ENCODE data around the gene C7orf57. TPM values are rescaled to one million over a fixed set of nuclear protein-coding genes. Genes with fewer than 3 reads are reported as not detected.

The C7orf57 gene
- total RNA-seq, 1 experiment from 2014 or later: 0.90 TPM

DNA sequence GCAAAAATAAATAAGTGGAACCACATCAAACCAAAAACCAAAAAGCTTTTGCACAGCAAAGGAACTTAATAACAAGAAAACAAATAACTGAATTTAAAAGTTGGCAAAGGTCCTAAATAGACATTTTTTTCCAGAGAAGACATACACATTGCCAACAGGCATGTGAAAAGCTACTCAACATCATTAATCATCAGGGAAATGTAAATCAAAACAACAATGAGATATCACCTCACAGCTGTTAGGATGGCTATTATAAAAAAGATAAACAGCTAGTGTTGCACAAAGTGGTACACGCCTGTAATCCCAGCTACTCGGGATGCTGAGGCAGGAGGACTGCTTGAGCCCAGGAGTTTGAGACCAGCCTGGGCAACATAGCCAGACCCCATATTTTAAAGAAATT is 4.2 kb upstream of the C7orf57 start:
- Mint-ChIP-seq H3K36me3 (no peaks in the 10 kb centered on the region), H3K4me3 (no peak overlapping the region), H3K27me3 (ENCODE audit: low read depth) (peaks cover 35% of the 10 kb centered on the region), H3K4me1 (peaks cover 3% of the 10 kb centered on the region), H3K27ac (no peak overlapping the region), H3K9me3 (no peaks in the 10 kb centered on the region)
- ATAC-seq (no peak), DNase-seq (ENCODE audit: low spot score) (no peak)
- ChIA-PET CTCF (no interaction called here), POLR2A (interaction anchor here (0.5 kb wide), 1 partner anchor 8 kb away, joined by 3 read pairs; no protein-coding TSS in a partner anchor)
- TF ChIP-seq, protein P1, sequence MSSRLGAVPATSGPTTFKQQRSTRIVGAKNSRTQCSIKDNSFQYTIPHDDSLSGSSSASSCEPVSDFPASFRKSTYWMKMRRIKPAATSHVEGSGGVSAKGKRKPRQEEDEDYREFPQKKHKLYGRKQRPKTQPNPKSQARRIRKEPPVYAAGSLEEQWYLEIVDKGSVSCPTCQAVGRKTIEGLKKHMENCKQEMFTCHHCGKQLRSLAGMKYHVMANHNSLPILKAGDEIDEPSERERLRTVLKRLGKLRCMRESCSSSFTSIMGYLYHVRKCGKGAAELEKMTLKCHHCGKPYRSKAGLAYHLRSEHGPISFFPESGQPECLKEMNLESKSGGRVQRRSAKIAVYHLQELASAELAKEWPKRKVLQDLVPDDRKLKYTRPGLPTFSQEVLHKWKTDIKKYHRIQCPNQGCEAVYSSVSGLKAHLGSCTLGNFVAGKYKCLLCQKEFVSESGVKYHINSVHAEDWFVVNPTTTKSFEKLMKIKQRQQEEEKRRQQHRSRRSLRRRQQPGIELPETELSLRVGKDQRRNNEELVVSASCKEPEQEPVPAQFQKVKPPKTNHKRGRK (CRISPR knock-in tag; IDR thresholded peaks at IDR 0.05; ENCODE audit: borderline replicate concordance): no peak
- no peak for TF ChIP-seq NR1H2 (CRISPR knock-in tag; IDR thresholded peaks at IDR 0.05)
- TF ChIP-seq, protein P2, sequence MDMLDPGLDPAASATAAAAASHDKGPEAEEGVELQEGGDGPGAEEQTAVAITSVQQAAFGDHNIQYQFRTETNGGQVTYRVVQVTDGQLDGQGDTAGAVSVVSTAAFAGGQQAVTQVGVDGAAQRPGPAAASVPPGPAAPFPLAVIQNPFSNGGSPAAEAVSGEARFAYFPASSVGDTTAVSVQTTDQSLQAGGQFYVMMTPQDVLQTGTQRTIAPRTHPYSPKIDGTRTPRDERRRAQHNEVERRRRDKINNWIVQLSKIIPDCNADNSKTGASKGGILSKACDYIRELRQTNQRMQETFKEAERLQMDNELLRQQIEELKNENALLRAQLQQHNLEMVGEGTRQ (CRISPR knock-in tag; IDR thresholded peaks at IDR 0.05): no peak
- TF ChIP-seq, protein P3, sequence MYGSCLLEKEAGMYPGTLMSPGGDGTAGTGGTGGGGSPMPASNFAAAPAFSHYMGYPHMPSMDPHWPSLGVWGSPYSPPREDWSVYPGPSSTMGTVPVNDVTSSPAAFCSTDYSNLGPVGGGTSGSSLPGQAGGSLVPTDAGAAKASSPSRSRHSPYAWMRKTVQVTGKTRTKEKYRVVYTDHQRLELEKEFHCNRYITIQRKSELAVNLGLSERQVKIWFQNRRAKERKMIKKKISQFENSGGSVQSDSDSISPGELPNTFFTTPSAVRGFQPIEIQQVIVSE (CRISPR knock-in tag; IDR thresholded peaks at IDR 0.05; ENCODE audit: borderline replicate concordance): no peak
- TF ChIP-seq, protein P4, sequence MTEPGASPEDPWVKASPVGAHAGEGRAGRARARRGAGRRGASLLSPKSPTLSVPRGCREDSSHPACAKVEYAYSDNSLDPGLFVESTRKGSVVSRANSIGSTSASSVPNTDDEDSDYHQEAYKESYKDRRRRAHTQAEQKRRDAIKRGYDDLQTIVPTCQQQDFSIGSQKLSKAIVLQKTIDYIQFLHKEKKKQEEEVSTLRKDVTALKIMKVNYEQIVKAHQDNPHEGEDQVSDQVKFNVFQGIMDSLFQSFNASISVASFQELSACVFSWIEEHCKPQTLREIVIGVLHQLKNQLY (CRISPR knock-in tag; IDR thresholded peaks at IDR 0.05): no peak
- no peak for TF ChIP-seq ZNF219 (CRISPR knock-in tag; IDR thresholded peaks at IDR 0.05; ENCODE audit: borderline replicate concordance)
- TF ChIP-seq, protein P5, sequence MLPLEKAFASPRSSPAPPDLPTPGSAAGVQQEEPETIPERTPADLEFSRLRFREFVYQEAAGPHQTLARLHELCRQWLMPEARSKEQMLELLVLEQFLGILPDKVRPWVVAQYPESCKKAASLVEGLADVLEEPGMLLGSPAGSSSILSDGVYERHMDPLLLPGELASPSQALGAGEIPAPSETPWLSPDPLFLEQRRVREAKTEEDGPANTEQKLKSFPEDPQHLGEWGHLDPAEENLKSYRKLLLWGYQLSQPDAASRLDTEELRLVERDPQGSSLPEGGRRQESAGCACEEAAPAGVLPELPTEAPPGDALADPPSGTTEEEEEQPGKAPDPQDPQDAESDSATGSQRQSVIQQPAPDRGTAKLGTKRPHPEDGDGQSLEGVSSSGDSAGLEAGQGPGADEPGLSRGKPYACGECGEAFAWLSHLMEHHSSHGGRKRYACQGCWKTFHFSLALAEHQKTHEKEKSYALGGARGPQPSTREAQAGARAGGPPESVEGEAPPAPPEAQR (CRISPR knock-in tag; IDR thresholded peaks at IDR 0.05): no peak
- no peak for TF ChIP-seq CBFB (CRISPR knock-in tag; IDR thresholded peaks at IDR 0.05; ENCODE audit: low read depth)
- TF ChIP-seq, protein P6, sequence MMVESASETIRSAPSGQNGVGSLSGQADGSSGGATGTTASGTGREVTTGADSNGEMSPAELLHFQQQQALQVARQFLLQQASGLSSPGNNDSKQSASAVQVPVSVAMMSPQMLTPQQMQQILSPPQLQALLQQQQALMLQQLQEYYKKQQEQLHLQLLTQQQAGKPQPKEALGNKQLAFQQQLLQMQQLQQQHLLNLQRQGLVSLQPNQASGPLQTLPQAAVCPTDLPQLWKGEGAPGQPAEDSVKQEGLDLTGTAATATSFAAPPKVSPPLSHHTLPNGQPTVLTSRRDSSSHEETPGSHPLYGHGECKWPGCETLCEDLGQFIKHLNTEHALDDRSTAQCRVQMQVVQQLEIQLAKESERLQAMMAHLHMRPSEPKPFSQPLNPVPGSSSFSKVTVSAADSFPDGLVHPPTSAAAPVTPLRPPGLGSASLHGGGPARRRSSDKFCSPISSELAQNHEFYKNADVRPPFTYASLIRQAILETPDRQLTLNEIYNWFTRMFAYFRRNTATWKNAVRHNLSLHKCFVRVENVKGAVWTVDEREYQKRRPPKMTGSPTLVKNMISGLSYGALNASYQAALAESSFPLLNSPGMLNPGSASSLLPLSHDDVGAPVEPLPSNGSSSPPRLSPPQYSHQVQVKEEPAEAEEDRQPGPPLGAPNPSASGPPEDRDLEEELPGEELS (CRISPR knock-in tag; IDR thresholded peaks at IDR 0.05): no peak
- no peak for TF ChIP-seq ZNF138 (CRISPR knock-in tag; conservative IDR thresholded peaks at IDR 0.05)
- TF ChIP-seq, protein P7, sequence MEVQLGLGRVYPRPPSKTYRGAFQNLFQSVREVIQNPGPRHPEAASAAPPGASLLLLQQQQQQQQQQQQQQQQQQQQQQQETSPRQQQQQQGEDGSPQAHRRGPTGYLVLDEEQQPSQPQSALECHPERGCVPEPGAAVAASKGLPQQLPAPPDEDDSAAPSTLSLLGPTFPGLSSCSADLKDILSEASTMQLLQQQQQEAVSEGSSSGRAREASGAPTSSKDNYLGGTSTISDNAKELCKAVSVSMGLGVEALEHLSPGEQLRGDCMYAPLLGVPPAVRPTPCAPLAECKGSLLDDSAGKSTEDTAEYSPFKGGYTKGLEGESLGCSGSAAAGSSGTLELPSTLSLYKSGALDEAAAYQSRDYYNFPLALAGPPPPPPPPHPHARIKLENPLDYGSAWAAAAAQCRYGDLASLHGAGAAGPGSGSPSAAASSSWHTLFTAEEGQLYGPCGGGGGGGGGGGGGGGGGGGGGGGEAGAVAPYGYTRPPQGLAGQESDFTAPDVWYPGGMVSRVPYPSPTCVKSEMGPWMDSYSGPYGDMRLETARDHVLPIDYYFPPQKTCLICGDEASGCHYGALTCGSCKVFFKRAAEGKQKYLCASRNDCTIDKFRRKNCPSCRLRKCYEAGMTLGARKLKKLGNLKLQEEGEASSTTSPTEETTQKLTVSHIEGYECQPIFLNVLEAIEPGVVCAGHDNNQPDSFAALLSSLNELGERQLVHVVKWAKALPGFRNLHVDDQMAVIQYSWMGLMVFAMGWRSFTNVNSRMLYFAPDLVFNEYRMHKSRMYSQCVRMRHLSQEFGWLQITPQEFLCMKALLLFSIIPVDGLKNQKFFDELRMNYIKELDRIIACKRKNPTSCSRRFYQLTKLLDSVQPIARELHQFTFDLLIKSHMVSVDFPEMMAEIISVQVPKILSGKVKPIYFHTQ (CRISPR knock-in tag; IDR thresholded peaks at IDR 0.05): no peak
- no peak for TF ChIP-seq GABPB1 (CRISPR knock-in tag; IDR thresholded peaks at IDR 0.05)
- no peak for TF ChIP-seq CREM (CRISPR knock-in tag; IDR thresholded peaks at IDR 0.05)
- TF ChIP-seq, protein P8, sequence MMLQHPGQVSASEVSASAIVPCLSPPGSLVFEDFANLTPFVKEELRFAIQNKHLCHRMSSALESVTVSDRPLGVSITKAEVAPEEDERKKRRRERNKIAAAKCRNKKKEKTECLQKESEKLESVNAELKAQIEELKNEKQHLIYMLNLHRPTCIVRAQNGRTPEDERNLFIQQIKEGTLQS (CRISPR knock-in tag; conservative IDR thresholded peaks at IDR 0.05): no peak
- TF ChIP-seq SOX15 (CRISPR knock-in tag; IDR thresholded peaks at IDR 0.05): no peak
- TF ChIP-seq ZNF263 (CRISPR knock-in tag; IDR thresholded peaks at IDR 0.05; ENCODE audit: low read depth): no peak

All from WTC11 (cell line).